Mesendoderm (in vitro differentiated cells): Measurements from ENCODE around the gene ROBO1.
A peak's percentile ranks its signal among the peaks of the same experiment; 100 is the strongest.

Source experiments
- DNase-seq: peaks from one replicate; pipeline ENCODE4 v3.0.0; 2013
- H2AK5ac ChIP-seq: 2 replicates; pipeline ENCODE4 v1.6.1; 2013; ENCODE audit warnings: low read length, inconsistent platforms
- H2BK120ac ChIP-seq: 2 replicates; pipeline ENCODE4 v1.6.1; 2013; ENCODE audit warnings: low read depth, mild to moderate bottlenecking, low read length, moderate library complexity, mixed read lengths
- H2BK15ac ChIP-seq: replicated peaks from 2 replicates; pipeline ENCODE4 v1.6.1; 2013; ENCODE audit warnings: low read depth, mild to moderate bottlenecking, moderate library complexity
- H2BK5ac ChIP-seq: 2 replicates; pipeline ENCODE4 v1.6.1; 2013; ENCODE audit warnings: low read length, inconsistent platforms
- H3K18ac ChIP-seq: 2 replicates; pipeline ENCODE4 v1.6.1; 2013; ENCODE audit warnings: mild to moderate bottlenecking, low read length, mixed read lengths
- H3K23ac ChIP-seq: one replicate; pipeline ENCODE4 v1.6.1; 2013; ENCODE audit warnings: low read length
- H3K27ac ChIP-seq: 2 replicates; pipeline ENCODE4 v1.5.1; 2013; ENCODE audit warnings: low read depth, mild to moderate bottlenecking, inconsistent platforms, low read length, moderate library complexity
- H3K27me3 ChIP-seq: 2 replicates; pipeline ENCODE4 v1.6.1; 2013; ENCODE audit warnings: low read length, control low read depth, mild to moderate bottlenecking, inconsistent platforms; ENCODE audit not compliant: insufficient read depth, poor library complexity
- H3K36me3 ChIP-seq: 2 replicates; pipeline ENCODE4 v1.6.1; 2013; ENCODE audit warnings: low read length, inconsistent platforms; ENCODE audit not compliant: control insufficient read depth, insufficient read depth
- H3K4ac ChIP-seq: one replicate; pipeline ENCODE4 v1.6.1; 2013; ENCODE audit warnings: low read depth, mild to moderate bottlenecking, low read length, moderate library complexity
- H3K4me1 ChIP-seq: 2 replicates; pipeline ENCODE4 v1.6.1; 2013; ENCODE audit warnings: low read depth, low read length, inconsistent platforms; ENCODE audit not compliant: control insufficient read depth
- H3K4me2 ChIP-seq: 2 replicates; pipeline ENCODE4 v1.6.1; 2013; ENCODE audit warnings: low read length
- H3K4me3 ChIP-seq: 2 replicates; pipeline ENCODE4 v1.5.1; 2013; ENCODE audit warnings: mild to moderate bottlenecking, low read length
- H3K56ac ChIP-seq: one replicate; pipeline ENCODE4 v1.6.1; 2013; ENCODE audit warnings: low read length
- H3K79me1 ChIP-seq: 2 replicates; pipeline ENCODE4 v1.6.1; 2013; ENCODE audit warnings: low read length, inconsistent platforms
- H3K79me2 ChIP-seq: 2 replicates; pipeline ENCODE4 v1.6.1; 2013; ENCODE audit warnings: mild to moderate bottlenecking, low read length; ENCODE audit not compliant: control insufficient read depth, insufficient read depth
- H3K9ac ChIP-seq: 2 replicates; pipeline ENCODE4 v1.6.1; 2013; ENCODE audit warnings: low read length, inconsistent platforms
- H4K5ac ChIP-seq: one replicate; pipeline ENCODE4 v1.6.1; 2013; ENCODE audit warnings: low read length
- H4K8ac ChIP-seq: one replicate; pipeline ENCODE4 v1.6.1; 2013; ENCODE audit warnings: low read depth, mild to moderate bottlenecking, control low read depth, low read length, moderate library complexity
- WGBS: extraction: QIAGEN DNeasy Blood & Tissue Kit; methylation state at CpG from one replicate; pipeline ENCODE4 v1.1.7; 2013; ENCODE audit warnings: low lambda C conversion rate, missing lambda C conversion rate; ENCODE audit not compliant: insufficient coverage; ENCODE audit errors: extremely low coverage; 5-methylcytosine and 5-hydroxymethylcytosine counted together

Gene ROBO1

GRCh38 chr3:78978037-78978436, 789.8 kb downstream of the ROBO1 start:
- Histone ChIP-seq H3K4ac (no peak overlapping the region), H3K9ac (peak overlapping the region; percentile 27), H2BK120ac (no peak overlapping the region), H3K79me2 (peaks cover 9% of the 10 kb centered on the region), H4K8ac (no peak overlapping the region), H3K4me2 (no peak overlapping the region), H3K27me3 (no peaks in the 10 kb centered on the region), H4K5ac (no peak overlapping the region), H3K18ac (peak overlapping the region; percentile 60), H3K23ac (no peak overlapping the region), H2AK5ac (no peak overlapping the region), H3K36me3 (no peaks in the 10 kb centered on the region), H2BK5ac (peak overlapping the region; percentile 36), H3K27ac (no peak overlapping the region), H3K79me1 (peaks cover 4% of the 10 kb centered on the region), H3K4me3 (no peak overlapping the region), H3K56ac (peak overlapping the region; percentile 75), H2BK15ac (no peak overlapping the region), H3K4me1 (peaks cover 12% of the 10 kb centered on the region)
- DNase-seq = peak; percentile 45

- no peak overlapping the region for H2BK15ac ChIP-seq
- H3K36me3 ChIP-seq = no peaks in the 10 kb centered on the region
- no peak overlapping the region for H3K18ac ChIP-seq
- H3K9ac ChIP-seq = no peak overlapping the region
- H3K79me1 ChIP-seq = peaks cover 4% of the 10 kb centered on the region
- H3K4me3 ChIP-seq = no peak overlapping the region
- DNase-seq = no peak
- H3K23ac ChIP-seq = no peak overlapping the region
- H3K4me1 ChIP-seq = peaks cover 12% of the 10 kb centered on the region
- no peak overlapping the region for H2BK120ac ChIP-seq
- no peak overlapping the region for H2AK5ac ChIP-seq
- no peak overlapping the region for H3K4me2 ChIP-seq
- no peak overlapping the region for H3K4ac ChIP-seq
- no peak overlapping the region for H4K8ac ChIP-seq
- no peak overlapping the region for H3K56ac ChIP-seq
- peaks cover 10% of the 10 kb centered on the region for H3K79me2 ChIP-seq
- H2BK5ac ChIP-seq = no peak overlapping the region
- no peak overlapping the region for H4K5ac ChIP-seq
- no peaks in the 10 kb centered on the region for H3K27me3 ChIP-seq
- H3K27ac ChIP-seq = no peak overlapping the region
These were observed 790.7 kb downstream of the ROBO1 start for GRCh38 chr3:78977073-78977472.

GRCh38 chr3:78976200-78976599, 791.6 kb downstream of the ROBO1 start:
- Histone ChIP-seq H4K5ac (no peak overlapping the region), H3K18ac (peak overlapping the region; percentile 22), H3K27me3 (no peaks in the 10 kb centered on the region), H2AK5ac (no peak overlapping the region), H2BK5ac (no peak overlapping the region), H3K4me1 (peaks cover 12% of the 10 kb centered on the region), H2BK15ac (no peak overlapping the region), H4K8ac (no peak overlapping the region), H3K27ac (no peak overlapping the region), H3K79me1 (peaks cover 4% of the 10 kb centered on the region), H3K4me2 (no peak overlapping the region), H3K79me2 (peaks cover 7% of the 10 kb centered on the region), H3K56ac (no peak overlapping the region), H2BK120ac (no peak overlapping the region), H3K36me3 (no peaks in the 10 kb centered on the region), H3K4ac (no peak overlapping the region), H3K9ac (no peak overlapping the region), H3K4me3 (no peak overlapping the region), H3K23ac (no peak overlapping the region)
- WGBS = no CpG with 5 or more reads among the region's 3 CpGs
- DNase-seq = peak; percentile 44

GRCh38 chr3:78974181-78974790, 793.5 kb downstream of the ROBO1 start:
- no peak overlapping the region for H2BK5ac ChIP-seq
- H2BK15ac ChIP-seq = peak overlapping the region; percentile 57
- H3K56ac ChIP-seq = no peak overlapping the region
- no peak overlapping the region for H3K9ac ChIP-seq
- no peak overlapping the region for H2BK120ac ChIP-seq
- H3K4me2 ChIP-seq = no peak overlapping the region
- no peak overlapping the region for H3K27ac ChIP-seq
- H3K23ac ChIP-seq = no peak overlapping the region
- H4K5ac ChIP-seq = no peak overlapping the region
- H2AK5ac ChIP-seq = no peak overlapping the region
- H3K27me3 ChIP-seq = no peaks in the 10 kb centered on the region
- H3K36me3 ChIP-seq = no peaks in the 10 kb centered on the region
- H3K18ac ChIP-seq = no peak overlapping the region
- H3K79me1 ChIP-seq = peaks cover 3% of the 10 kb centered on the region
- H3K79me2 ChIP-seq = peaks cover 5% of the 10 kb centered on the region
- H3K4me3 ChIP-seq = no peak overlapping the region
- no peak for DNase-seq
- H4K8ac ChIP-seq = no peak overlapping the region
- no peak overlapping the region for H3K4ac ChIP-seq
- peaks cover 10% of the 10 kb centered on the region for H3K4me1 ChIP-seq
- WGBS = no CpG with 5 or more reads among the region's 7 CpGs

GRCh38 chr3:78972617-78973301, 795.0 kb downstream of the ROBO1 start:
- H4K8ac ChIP-seq = peak overlapping the region; percentile 28
- no peaks in the 10 kb centered on the region for H3K27me3 ChIP-seq
- no peak overlapping the region for H3K4me3 ChIP-seq
- no peak overlapping the region for H3K56ac ChIP-seq
- H3K4ac ChIP-seq = no peak overlapping the region
- no peak for DNase-seq
- H3K79me2 ChIP-seq = peaks cover 5% of the 10 kb centered on the region
- no peak overlapping the region for H3K27ac ChIP-seq
- H3K4me2 ChIP-seq = no peak overlapping the region
- no peaks in the 10 kb centered on the region for H3K79me1 ChIP-seq
- no CpG with 5 or more reads among the region's 2 CpGs for WGBS
- H2BK15ac ChIP-seq = no peak overlapping the region
- no peaks in the 10 kb centered on the region for H3K36me3 ChIP-seq
- no peak overlapping the region for H2AK5ac ChIP-seq
- H2BK120ac ChIP-seq = no peak overlapping the region
- no peak overlapping the region for H3K18ac ChIP-seq
- no peak overlapping the region for H4K5ac ChIP-seq
- peaks cover 4% of the 10 kb centered on the region for H3K4me1 ChIP-seq
- no peak overlapping the region for H2BK5ac ChIP-seq
- H3K23ac ChIP-seq = no peak overlapping the region
- no peak overlapping the region for H3K9ac ChIP-seq

- Histone ChIP-seq H4K5ac (no peak overlapping the region), H2BK15ac (no peak overlapping the region), H3K23ac (no peak overlapping the region), H3K4me1 (no peaks in the 10 kb centered on the region), H3K56ac (no peak overlapping the region), H3K4me3 (no peak overlapping the region), H2BK5ac (no peak overlapping the region), H3K18ac (no peak overlapping the region), H3K79me2 (peaks cover 4% of the 10 kb centered on the region), H3K4me2 (no peak overlapping the region), H3K4ac (no peak overlapping the region), H3K36me3 (no peaks in the 10 kb centered on the region), H3K27ac (no peak overlapping the region), H3K9ac (no peak overlapping the region), H2AK5ac (no peak overlapping the region), H3K79me1 (peaks cover 3% of the 10 kb centered on the region), H4K8ac (no peak overlapping the region), H3K27me3 (no peaks in the 10 kb centered on the region), H2BK120ac (no peak overlapping the region)
- WGBS = no CpG with 5 or more reads among the region's 1 CpG
- no peak for DNase-seq
These were observed 797.1 kb downstream of the ROBO1 start for GRCh38 chr3:78970656-78971055.
